Dedifferentiated amniotic fluid mesenchymal stem cell (primary cell): ENCODE measurements around the gene MPPED1.
A peak's percentile ranks its signal among the peaks of the same experiment; 100 is the strongest.

Source experiments
- DNase-seq: peaks from one replicate; pipeline ENCODE4 v3.0.0-alpha.2; 2016; ENCODE audit errors: extremely low spot score

Gene MPPED1

GRCh38 chr22:43411869-43412807 is at the start of gene MPPED1:
MPPED1 (plus strand) TSS chr22:43412014; CDS start chr22:43424986, 12,972 bp downstream.
- DNase-seq, result no peak

- DNase-seq, result no peak
Observed at GRCh38 chr22:43363315-43364168, 48.3 kb upstream of the MPPED1 start.

GRCh38 chr22:43364169-43364435 is 47.7 kb upstream of the MPPED1 start:
- no peak for DNase-seq

- DNase-seq, result no peak
Observed at GRCh38 chr22:43365715-43366440, 45.9 kb upstream of the MPPED1 start.

- DNase-seq, result no peak
Observed at GRCh38 chr22:43370036-43370435, 41.8 kb upstream of the MPPED1 start.

- no peak for DNase-seq
Observed at GRCh38 chr22:43375951-43376455, 35.8 kb upstream of the MPPED1 start.

GRCh38 chr22:43376765-43377547 is 34.9 kb upstream of the MPPED1 start:
- DNase-seq, result no peak

GRCh38 chr22:43377548-43377895 is 34.3 kb upstream of the MPPED1 start:
- DNase-seq, result no peak

GRCh38 chr22:43377896-43378704 is 33.7 kb upstream of the MPPED1 start:
- DNase-seq, result no peak

- no peak for DNase-seq
Observed at GRCh38 chr22:43381693-43382092, 30.1 kb upstream of the MPPED1 start.

GRCh38 chr22:43384863-43385262 is 27.0 kb upstream of the MPPED1 start:
- no peak for DNase-seq

- DNase-seq, result peak; percentile 75
Observed at GRCh38 chr22:43385770-43386641, 25.8 kb upstream of the MPPED1 start.

- no peak for DNase-seq
Observed at GRCh38 chr22:43387815-43388214, 24.0 kb upstream of the MPPED1 start.

- DNase-seq, result peak; percentile 32
Observed at GRCh38 chr22:43388420-43388851, 23.4 kb upstream of the MPPED1 start.

- no peak for DNase-seq
Observed at GRCh38 chr22:43389227-43389836, 22.5 kb upstream of the MPPED1 start.

- no peak for DNase-seq
Observed at GRCh38 chr22:43390166-43390565, 21.6 kb upstream of the MPPED1 start.

GRCh38 chr22:43390872-43391271 is 20.9 kb upstream of the MPPED1 start:
- DNase-seq, result no peak

- no peak for DNase-seq
Observed at GRCh38 chr22:43391306-43391705, 20.5 kb upstream of the MPPED1 start.
